Liver (tissue), 3 donors: ENCODE data around the gene RAB23.
A peak's percentile ranks its signal among the peaks of the same experiment; 100 is the strongest.

Source experiments
- CTCF ChIP-seq: fragments of 150-350 bp; IDR thresholded peaks from 2 replicates; pipeline ENCODE4 v1.5.1; 2017; ENCODE audit warnings: improper control_type of control experiment, low read depth, low read length; ENCODE audit not compliant: missing input control
- EGR1 ChIP-seq, 2 donors: IDR thresholded peaks; 2 replicates each; pipeline ENCODE4 v1.6.1; 2016 to 2018; ENCODE audit warnings: antibody characterized with exemption in 2 of 2, low read depth in 2 of 2
- FOXA2 ChIP-seq: IDR thresholded peaks from 2 replicates; pipeline ENCODE4 v1.6.1; 2016; ENCODE audit warnings: antibody characterized with exemption
- HNF4G ChIP-seq: IDR thresholded peaks from 2 replicates; pipeline ENCODE4 v1.6.1; 2016; ENCODE audit warnings: antibody characterized with exemption
- NR2F2 ChIP-seq: IDR thresholded peaks from 2 replicates; pipeline ENCODE4 v1.6.1; 2016; ENCODE audit warnings: antibody characterized with exemption
- TAF1 ChIP-seq: conservative IDR thresholded peaks from 2 replicates; pipeline ENCODE4 v1.6.1; 2016; ENCODE audit warnings: antibody characterized with exemption, mild to moderate bottlenecking
- YY1 ChIP-seq: IDR thresholded peaks from 2 replicates; pipeline ENCODE4 v1.6.1; 2016; ENCODE audit warnings: antibody characterized with exemption, mild to moderate bottlenecking
- ZBTB33 ChIP-seq: IDR thresholded peaks from 2 replicates; pipeline ENCODE4 v1.6.1; 2016; ENCODE audit warnings: antibody characterized with exemption
- donor health status: healthy.
- donor health status: healthy.

GRCh38 chr6:57190140-57190539 is 32.0 kb downstream of the RAB23 start:
- TF ChIP-seq CTCF = peak; percentile 15
- no peak for TF ChIP-seq HNF4G
- no peak for TF ChIP-seq EGR1 (IDR thresholded peaks at IDR 0.05; ENCODE audit: low read depth in 2 of 2)
- no peak for TF ChIP-seq YY1
- no peak for TF ChIP-seq NR2F2
- TF ChIP-seq ZBTB33 = no peak
- no peak for TF ChIP-seq FOXA2
- TF ChIP-seq TAF1 = no peak
